GM21786 (cell line): ENCODE measurements around the gene ICAM4.
"Not testable (repeated sequence)": the region's sequence is repeated elsewhere in the genome, so short reads cannot be mapped to it uniquely, and the experiment has no call there.

ENCODE experiments used
- ATAC-seq: cut with Tn5 transposase; IDR thresholded peaks from one replicate; pipeline ENCODE4 v1.9.1; 2021; ENCODE audit not compliant: unreplicated experiment

ICAM4 gene

GRCh38 chr19:10336725-10337124 is 50.0 kb downstream of the ICAM4 start:
- not testable (repeated sequence) for ATAC-seq
